ENCODE results near the gene PFDN2. TPM values are rescaled to one million over a fixed set of nuclear protein-coding genes. Genes with fewer than 3 reads are reported as not detected.

The PFDN2 gene
- total RNA-seq = 100 to 1,000 TPM in 1 of 2 donors, 10 to 100 TPM in 1; 72.1 to 107 TPM

DNA sequence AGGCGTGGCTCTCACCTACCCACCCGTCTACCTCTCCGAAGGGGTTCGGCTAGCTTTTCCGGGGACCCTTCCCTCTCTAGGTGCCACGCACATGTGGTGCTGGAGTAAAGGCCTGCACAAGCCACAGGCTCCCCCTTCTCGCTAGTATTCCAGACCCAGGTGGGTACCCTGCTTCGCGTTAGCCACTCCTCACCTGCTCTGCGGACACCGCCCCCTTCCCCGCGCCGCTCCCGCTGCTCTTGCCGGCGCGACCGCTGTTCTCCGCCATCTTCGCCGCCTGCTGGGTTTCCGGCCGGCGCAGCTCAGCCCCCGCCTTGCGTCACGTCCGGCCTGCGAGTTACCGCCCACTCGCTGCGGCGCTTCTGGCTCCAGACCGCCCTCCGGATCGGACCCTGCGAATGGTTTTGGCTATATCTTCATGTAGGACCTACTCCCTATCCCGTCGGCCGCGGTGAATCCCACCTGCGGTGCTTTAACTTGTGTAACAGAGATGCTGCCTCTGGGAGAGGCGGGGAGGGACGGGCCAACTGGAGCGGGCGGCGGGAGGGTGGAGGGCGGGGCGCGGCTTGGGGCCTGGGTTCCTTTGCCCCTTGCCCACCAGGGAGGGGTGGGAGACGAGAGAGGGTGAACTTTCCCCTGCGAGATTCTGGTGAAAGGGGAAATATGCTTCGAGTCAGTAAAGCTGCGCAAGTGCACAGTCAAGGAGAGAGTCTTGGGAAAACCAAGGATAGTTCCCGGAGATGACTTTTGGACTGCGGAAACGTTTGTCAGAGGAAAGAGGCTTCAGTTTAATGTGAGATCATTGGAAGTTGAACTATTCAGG is at the start of gene PFDN2, which contains the start of gene NIT1:
Gene PFDN2, minus strand, starts transcription at position 279 of the 823 bp plus-strand sequence. Its CDS starts 11 bp downstream, at position 268.
Gene NIT1, plus strand, starts transcription at position 347 of the 823 bp plus-strand sequence. Its CDS starts 72 bp downstream, at position 419.
- Mint-ChIP-seq H3K27ac (peak within 1 kb of the TSS; percentile 80), H3K4me1 (peaks cover 38% of the 10 kb centered on the region), H3K9me3 (no peaks in the 10 kb centered on the region), H3K4me3 (peak within 1 kb of the TSS; percentile 93), H3K36me3 (ENCODE audit: low read depth) (peaks cover 97% of the 10 kb centered on the region), H3K27me3 (no peaks in the 10 kb centered on the region)
- peak; percentile 67 for ATAC-seq (replicated peaks)

- Mint-ChIP-seq H3K27me3 (no peaks in the 10 kb centered on the region), H3K4me3 (peak overlapping the region; percentile 92), H3K4me1 (peaks cover 18% of the 10 kb centered on the region), H3K9me3 (no peaks in the 10 kb centered on the region), H3K27ac (peak overlapping the region; percentile 97), H3K36me3 (ENCODE audit: low read depth) (peaks cover 86% of the 10 kb centered on the region)
- ATAC-seq (replicated peaks) = no peak
Measured at GRCh38 chr1:161166669-161167548, 49.1 kb upstream of the PFDN2 start.

- no peaks in the 10 kb centered on the region for H3K27me3 Mint-ChIP-seq
- H3K36me3 Mint-ChIP-seq (ENCODE audit: low read depth) = peaks cover 86% of the 10 kb centered on the region
- peak within 1 kb of the TSS; percentile 97 for H3K27ac Mint-ChIP-seq
- peak; percentile 97 for ATAC-seq (replicated peaks)
- H3K4me1 Mint-ChIP-seq = peaks cover 24% of the 10 kb centered on the region
- peak within 1 kb of the TSS; percentile 92 for H3K4me3 Mint-ChIP-seq
- H3K9me3 Mint-ChIP-seq = no peaks in the 10 kb centered on the region
Measured at GRCh38 chr1:161165742-161166668, 48.2 kb upstream of the PFDN2 start, which contains the start of gene PPOX. Gene PPOX (plus strand): TSS chr1:161166426. CDS start chr1:161166848, 422 bp downstream.

- Mint-ChIP-seq H3K27ac (peak overlapping the region; percentile 97), H3K27me3 (no peaks in the 10 kb centered on the region), H3K36me3 (ENCODE audit: low read depth) (peaks cover 84% of the 10 kb centered on the region), H3K4me3 (peak overlapping the region; percentile 92), H3K4me1 (peaks cover 23% of the 10 kb centered on the region), H3K9me3 (no peaks in the 10 kb centered on the region)
- no peak for ATAC-seq (replicated peaks)
Measured at GRCh38 chr1:161164901-161165610, 47.2 kb upstream of the PFDN2 start.

DNA sequence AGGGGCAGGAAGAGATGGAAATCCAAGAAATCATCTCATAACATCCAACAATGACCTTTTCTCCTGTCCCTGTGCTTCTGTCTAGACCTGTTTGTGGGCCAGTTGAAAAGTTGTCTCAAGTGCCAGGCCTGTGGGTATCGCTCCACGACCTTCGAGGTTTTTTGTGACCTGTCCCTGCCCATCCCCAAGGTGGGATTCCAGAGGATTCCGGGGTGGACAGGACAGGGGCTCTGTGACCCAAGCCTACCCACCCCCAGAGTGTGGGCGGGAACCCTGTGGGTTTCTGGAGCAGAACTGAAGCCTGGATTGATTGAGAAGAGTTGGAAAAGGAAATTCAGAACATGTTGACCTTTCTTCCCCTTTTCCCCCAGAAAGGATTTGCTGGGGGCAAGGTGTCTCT is 46.0 kb upstream of the PFDN2 start:
- Mint-ChIP-seq H3K36me3 (ENCODE audit: low read depth) (peaks cover 82% of the 10 kb centered on the region), H3K27ac (peak overlapping the region; percentile 79), H3K27me3 (no peaks in the 10 kb centered on the region), H3K9me3 (no peaks in the 10 kb centered on the region), H3K4me3 (no peak overlapping the region), H3K4me1 (peaks cover 26% of the 10 kb centered on the region)
- ATAC-seq (replicated peaks) = no peak

GRCh38 chr1:161162806-161163205 is 45.0 kb upstream of the PFDN2 start:
- Mint-ChIP-seq H3K36me3 (ENCODE audit: low read depth) (peaks cover 82% of the 10 kb centered on the region), H3K9me3 (no peaks in the 10 kb centered on the region), H3K4me3 (no peak overlapping the region), H3K4me1 (peaks cover 30% of the 10 kb centered on the region), H3K27ac (peak overlapping the region; percentile 79), H3K27me3 (no peaks in the 10 kb centered on the region)
- ATAC-seq (replicated peaks) = no peak

- peaks cover 87% of the 10 kb centered on the region for H3K36me3 Mint-ChIP-seq (ENCODE audit: low read depth)
- peak overlapping the region; percentile 83 for H3K4me3 Mint-ChIP-seq
- no peaks in the 10 kb centered on the region for H3K9me3 Mint-ChIP-seq
- peak overlapping the region; percentile 79 for H3K27ac Mint-ChIP-seq
- H3K27me3 Mint-ChIP-seq = no peaks in the 10 kb centered on the region
- no peak for ATAC-seq (replicated peaks)
- peaks cover 30% of the 10 kb centered on the region for H3K4me1 Mint-ChIP-seq
Measured at GRCh38 chr1:161162052-161162451, 44.2 kb upstream of the PFDN2 start.

GRCh38 chr1:161161652-161162051 is 43.8 kb upstream of the PFDN2 start:
- H3K4me3 Mint-ChIP-seq = peak overlapping the region; percentile 83
- H3K27ac Mint-ChIP-seq = peak overlapping the region; percentile 79
- H3K27me3 Mint-ChIP-seq = no peaks in the 10 kb centered on the region
- H3K36me3 Mint-ChIP-seq (ENCODE audit: low read depth) = peaks cover 91% of the 10 kb centered on the region
- peaks cover 30% of the 10 kb centered on the region for H3K4me1 Mint-ChIP-seq
- no peaks in the 10 kb centered on the region for H3K9me3 Mint-ChIP-seq
- no peak for ATAC-seq (replicated peaks)

GRCh38 chr1:161160671-161161145 is 42.9 kb upstream of the PFDN2 start:
- H3K9me3 Mint-ChIP-seq = no peaks in the 10 kb centered on the region
- ATAC-seq (replicated peaks) = no peak
- peak overlapping the region; percentile 83 for H3K4me3 Mint-ChIP-seq
- H3K27ac Mint-ChIP-seq = peak overlapping the region; percentile 79
- no peaks in the 10 kb centered on the region for H3K27me3 Mint-ChIP-seq
- peaks cover 33% of the 10 kb centered on the region for H3K4me1 Mint-ChIP-seq
- peaks cover 90% of the 10 kb centered on the region for H3K36me3 Mint-ChIP-seq (ENCODE audit: low read depth)

GRCh38 chr1:161159913-161160243 is 42.0 kb upstream of the PFDN2 start:
- Mint-ChIP-seq H3K4me1 (peaks cover 41% of the 10 kb centered on the region), H3K27me3 (no peaks in the 10 kb centered on the region), H3K27ac (peak overlapping the region; percentile 92), H3K4me3 (peak overlapping the region; percentile 83), H3K36me3 (ENCODE audit: low read depth) (peaks cover 92% of the 10 kb centered on the region), H3K9me3 (no peaks in the 10 kb centered on the region)
- no peak for ATAC-seq (replicated peaks)

DNA sequence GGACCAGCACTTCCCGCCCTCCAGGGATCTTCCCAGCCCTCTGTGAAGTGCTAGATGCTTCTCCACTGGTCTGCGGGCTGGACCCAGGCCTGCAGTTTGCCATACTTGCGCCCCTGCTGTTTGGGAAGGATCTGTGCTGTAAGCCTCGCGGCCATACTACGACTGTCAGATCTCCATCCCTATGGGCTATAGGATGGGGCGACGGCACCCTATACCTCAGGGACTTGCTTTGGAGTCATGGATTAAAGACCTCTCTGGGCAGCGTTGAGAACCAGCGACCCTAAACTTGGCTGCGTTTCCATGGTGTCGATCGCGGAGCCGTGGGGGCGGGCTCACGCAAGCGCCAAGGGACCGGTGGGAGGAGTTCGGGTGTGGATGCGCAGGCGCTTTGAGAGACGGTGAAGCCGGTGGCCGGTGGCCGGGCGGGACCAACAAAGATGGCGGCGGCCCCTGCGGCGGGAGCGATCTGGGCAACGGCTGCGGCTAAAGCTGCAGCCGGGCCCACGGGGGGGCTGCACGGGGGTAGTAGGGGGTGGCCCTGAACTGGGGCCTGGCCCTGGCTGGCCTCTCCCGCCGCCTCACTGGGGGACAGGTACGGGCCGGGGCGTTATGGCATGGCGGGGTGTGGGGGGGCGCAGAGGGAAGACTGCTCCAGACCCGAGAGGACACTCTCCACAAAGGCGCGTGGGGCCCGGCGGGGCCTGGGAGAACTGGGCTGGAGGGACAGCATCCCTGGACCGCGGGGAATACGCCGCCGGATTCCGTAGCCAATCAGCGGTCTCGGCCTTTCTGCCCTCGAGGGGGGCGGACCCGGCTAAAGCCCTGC is 41.5 kb upstream of the PFDN2 start, which contains the start of gene USP21:
Gene USP21, plus strand, starts transcription at position 414 of the 826 bp plus-strand sequence. CDS start 1,141 bp downstream, outside the sequence.
- H3K27ac Mint-ChIP-seq = peak within 1 kb of the TSS; percentile 92
- peaks cover 44% of the 10 kb centered on the region for H3K4me1 Mint-ChIP-seq
- ATAC-seq (replicated peaks) = peak; percentile 95
- no peaks in the 10 kb centered on the region for H3K9me3 Mint-ChIP-seq
- H3K27me3 Mint-ChIP-seq = no peaks in the 10 kb centered on the region
- peak within 1 kb of the TSS; percentile 83 for H3K4me3 Mint-ChIP-seq
- peaks cover 90% of the 10 kb centered on the region for H3K36me3 Mint-ChIP-seq (ENCODE audit: low read depth)

- H3K27me3 Mint-ChIP-seq = no peaks in the 10 kb centered on the region
- H3K4me1 Mint-ChIP-seq = peaks cover 42% of the 10 kb centered on the region
- peaks cover 87% of the 10 kb centered on the region for H3K36me3 Mint-ChIP-seq (ENCODE audit: low read depth)
- no peak for ATAC-seq (replicated peaks)
- H3K9me3 Mint-ChIP-seq = no peaks in the 10 kb centered on the region
- H3K27ac Mint-ChIP-seq = peak overlapping the region; percentile 92
- peak overlapping the region; percentile 83 for H3K4me3 Mint-ChIP-seq
Measured at GRCh38 chr1:161158316-161159010, 40.6 kb upstream of the PFDN2 start.

Data from activated T-helper 17 cell treated with anti-CD3 and anti-CD28 coated beads, Interleukin-2, amount 50 U/mL, for 72 hours (primary cell).